ENCODE results near the gene PPP6R3.
"Not testable (repeated sequence)": the region's sequence is repeated elsewhere in the genome, so short reads cannot be mapped to it uniquely, and the experiment has no call there.

PPP6R3 gene

DNA sequence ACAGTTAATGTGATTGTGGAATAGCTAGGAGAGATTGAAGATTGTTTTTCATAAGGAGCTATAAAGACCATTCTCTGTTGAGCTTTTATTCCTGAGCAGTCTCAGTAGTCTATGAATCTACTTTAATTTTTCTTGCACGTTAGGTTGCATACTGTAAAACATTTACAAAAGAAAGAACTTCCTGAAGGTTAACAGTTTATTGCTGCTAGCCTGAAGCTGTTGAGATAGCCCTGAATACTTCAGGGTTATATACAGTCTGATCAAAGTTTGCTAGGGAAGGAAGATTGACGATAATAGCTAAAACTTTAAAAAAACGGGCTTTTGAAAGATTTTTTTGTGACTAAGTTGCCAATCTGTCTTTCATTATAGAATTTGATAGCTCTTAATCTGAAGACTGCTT lies 64.8 kb downstream of the PPP6R3 start:
- no peak for DNase-seq (ENCODE audit: low spot score)

DNA sequence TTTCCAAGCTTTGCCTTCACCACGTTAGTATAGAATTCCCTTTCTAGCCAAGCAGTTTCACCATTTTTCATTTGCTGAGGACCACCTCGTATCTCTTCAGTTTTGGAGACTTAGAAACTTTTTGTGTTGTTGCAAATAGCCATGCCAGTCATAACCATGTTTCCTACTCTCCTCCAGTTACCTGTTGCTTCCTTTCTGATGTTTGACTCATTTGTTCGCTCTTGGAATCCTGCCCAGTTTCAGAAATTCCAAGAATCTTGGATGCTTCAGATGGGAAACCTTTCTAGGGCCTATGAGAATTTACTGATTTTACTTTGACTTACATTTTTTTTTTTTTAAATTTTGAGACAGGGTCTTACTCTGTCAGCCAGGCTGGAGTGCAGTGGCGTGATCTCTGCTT lies 65.4 kb downstream of the PPP6R3 start:
- DNase-seq (ENCODE audit: low spot score) = no peak

DNA sequence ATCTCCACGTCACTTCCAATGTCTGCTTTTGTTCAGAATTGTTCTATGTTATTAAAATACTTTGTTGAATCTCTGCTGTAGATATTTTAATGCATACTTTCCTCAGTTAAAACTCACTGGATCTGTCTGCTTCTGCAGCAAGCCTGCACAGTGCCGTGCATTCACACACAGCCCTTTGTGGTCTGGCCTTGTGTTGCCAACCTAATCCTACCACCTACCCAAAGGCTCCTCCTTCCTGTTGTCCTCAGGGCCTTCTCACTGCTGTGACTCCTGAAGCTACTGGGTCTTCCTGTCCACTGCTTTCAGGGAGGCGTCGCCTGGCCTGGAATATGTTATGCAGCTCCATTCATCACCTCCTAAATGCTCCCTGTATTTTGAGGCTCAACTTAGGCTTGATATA lies 67.0 kb downstream of the PPP6R3 start:
- DNase-seq (ENCODE audit: low spot score) = no peak

DNA sequence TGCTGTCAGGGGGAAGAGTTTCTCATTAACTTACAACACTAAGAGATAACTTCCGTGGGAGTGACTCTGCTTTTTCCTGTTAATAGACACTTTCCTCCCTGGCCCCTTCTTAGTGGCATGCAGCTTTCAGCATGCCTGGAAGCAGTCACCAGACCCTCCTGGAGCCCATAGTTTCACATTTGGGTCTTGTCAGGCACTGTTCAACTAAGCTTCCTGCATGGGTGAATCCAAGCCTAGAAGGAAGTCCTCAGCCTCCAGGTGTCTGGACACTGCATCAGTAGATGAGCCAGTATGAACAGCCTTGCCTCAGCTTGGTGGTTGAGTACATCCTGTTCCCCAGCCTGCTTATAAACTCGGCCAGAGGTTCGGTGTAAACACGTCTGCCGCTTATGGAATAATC lies 68.1 kb downstream of the PPP6R3 start:
- DNase-seq (ENCODE audit: low spot score) = no peak

DNA sequence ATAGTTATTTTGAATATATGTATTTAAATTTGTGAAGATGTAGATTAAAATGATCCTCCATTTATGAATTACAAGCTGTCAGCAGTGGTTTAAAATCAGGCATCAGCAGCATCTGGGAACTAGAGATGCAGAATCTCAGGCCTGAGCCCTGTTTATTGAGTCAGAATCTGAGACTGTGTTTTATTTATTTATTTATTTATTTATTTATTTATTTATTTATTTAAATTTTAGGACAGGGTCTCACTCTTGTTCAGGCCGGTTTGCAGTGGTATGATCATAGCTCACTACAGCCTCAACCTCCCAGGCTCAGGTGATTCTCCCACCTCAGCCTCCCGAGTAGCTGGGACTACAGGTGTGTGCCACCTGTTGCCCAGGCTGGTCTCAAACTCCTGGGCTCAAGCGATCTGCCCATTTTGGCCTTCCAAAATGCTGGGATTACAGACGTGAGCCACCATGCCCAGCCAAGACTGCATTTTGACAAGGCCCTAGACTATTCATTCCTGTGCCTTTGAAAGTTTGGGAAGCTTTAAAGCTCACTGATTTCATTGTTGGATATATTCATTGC lies 70.7 kb downstream of the PPP6R3 start:
- DNase-seq (ENCODE audit: low spot score) = no peak

DNA sequence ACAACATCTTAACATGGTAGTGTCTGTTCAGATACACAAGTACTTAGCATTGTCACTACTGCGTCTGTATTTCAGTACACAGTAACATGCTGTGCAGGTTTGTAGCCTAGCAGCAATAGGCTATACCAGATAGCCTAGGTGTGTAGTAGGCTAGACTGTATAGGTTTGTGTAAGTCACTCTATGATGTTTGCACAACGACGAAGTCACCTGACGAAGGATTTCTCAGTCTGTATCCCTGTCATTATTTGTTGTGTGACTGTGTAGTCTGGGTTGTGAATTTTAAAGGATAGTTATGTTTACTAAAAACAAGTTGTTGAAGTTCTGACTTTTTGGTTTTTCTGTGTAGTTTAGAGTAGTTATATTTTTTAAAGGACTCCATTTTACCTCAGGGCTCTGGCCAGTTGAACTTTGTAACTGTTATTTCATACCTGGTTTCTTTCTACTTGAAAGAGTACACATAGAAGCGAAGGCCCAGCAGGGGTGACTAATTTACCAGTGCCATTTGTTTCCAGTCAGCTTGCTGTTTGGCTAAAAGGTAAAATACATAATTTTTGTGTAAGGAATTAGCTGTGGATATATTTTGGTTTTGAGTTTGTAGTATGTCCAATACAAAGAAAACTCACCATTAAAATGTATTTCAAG lies 72.3 kb downstream of the PPP6R3 start:
- DNase-seq (ENCODE audit: low spot score) = no peak

DNA sequence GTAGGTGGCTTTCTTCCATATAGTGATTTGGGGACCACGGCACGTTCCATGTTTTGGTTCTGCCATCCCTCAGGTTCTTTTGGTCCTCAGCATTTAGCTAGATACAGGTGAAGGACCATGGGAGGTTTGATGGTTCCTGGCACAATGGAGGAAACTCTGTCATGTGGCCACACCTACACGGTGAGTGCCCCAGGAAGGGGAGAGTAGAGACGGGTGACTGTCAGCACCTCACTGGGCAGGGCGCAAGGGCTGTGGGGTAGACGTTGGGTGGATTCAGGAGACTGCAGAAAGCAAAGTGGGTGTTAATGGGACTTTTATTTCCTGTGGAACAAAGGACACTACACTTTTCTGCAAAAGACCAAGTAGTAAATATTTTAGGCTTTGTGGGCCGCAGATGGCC lies 73.4 kb downstream of the PPP6R3 start:
- DNase-seq (ENCODE audit: low spot score) = no peak

DNA sequence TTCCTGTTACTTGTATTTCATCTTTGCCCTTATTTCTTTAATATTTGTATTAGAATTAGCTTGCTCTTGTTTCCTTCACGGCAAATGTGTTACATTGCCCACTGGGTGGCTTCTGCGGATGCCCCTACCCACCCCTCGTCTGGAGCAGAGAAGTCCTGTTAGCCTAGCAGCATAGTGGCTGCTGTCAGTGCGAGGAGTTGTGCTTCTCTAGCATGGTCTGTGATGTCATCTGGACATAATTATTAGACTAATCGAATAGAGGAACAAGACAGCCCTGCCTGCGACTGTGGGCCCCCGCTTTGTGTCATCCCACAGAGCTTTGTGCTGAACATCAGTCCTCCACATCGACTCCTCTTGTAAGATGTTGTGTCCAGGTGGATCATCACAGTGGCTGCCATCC lies 74.5 kb downstream of the PPP6R3 start:
- no peak for DNase-seq (ENCODE audit: low spot score)

DNA sequence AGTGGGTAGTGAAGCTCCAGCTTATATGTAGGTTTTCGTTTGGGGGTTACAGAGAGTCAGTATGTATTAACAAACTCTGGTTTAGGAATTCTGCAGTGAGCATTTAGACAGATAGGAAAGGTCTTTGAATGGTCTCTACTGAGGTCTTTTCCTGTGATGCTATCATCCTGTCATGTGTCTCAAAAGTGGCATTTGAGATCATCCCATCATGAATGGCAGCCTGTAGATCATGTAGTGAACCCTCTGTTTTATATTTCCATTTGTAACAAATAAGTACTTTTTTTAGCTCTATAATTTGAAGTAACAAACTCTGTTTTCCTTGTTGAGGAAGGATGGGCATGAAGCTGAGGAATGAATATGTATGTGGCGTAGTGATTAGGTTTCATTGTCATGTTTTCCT lies 76.2 kb downstream of the PPP6R3 start:
- DNase-seq (ENCODE audit: low spot score) = no peak

DNA sequence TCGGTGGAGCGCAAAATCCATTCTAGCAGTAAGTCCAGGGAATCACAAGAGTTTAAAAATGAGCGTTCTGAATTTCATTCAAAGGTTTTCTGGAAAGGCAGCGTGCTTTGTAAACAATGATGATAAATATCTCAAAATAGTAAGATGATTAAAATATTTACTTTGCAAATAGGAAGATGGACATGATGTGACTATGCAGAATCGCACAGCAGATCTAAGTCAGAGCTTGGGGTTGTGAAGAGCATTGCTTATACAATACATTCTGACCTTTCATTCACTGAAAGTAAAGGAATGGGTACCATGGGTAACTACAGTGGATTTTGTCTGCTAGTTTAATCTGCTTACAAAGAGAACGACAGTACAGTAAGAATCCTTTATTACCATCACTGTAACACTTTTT lies 77.5 kb downstream of the PPP6R3 start:
- DNase-seq (ENCODE audit: low spot score) = no peak

DNA sequence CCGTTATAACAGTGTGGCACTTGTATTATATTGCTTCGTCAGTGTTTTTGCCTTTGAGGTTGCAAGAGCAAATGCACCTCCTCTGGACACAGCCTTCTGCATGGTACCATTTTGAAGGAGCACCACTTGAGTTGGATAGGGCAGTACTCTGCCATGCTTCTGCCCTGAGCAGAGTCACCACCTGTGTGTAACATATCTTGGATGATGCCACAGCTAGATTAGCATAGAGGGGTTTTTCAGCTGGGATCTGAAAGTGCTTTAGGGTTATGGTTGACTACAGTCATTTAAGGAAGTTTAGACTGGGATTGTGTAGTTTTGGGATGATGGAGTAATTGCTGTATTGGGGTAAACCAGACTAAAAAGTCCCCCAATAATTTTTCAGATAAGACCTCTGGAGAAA lies 78.8 kb downstream of the PPP6R3 start:
- no peak for DNase-seq (ENCODE audit: low spot score)

DNA sequence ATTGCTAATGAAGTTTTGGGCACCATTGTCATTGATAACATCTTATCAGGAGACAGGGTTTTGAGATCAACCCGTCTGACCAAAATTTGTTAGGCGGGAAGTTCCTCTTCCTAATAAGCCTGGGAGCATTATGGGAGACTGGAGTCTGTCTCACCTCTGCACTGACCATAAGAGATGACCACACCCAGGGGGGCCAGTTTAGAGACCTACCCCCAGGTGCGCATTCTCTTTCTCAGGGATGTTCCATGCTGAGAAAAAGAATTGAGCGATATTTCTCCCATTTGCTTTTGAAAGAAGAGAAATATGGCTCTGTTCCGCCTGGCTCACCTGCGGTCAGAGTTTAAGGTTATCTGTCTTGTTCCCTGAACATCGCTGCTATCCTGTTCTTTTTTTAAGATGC lies 80.0 kb downstream of the PPP6R3 start:
- DNase-seq (ENCODE audit: low spot score) = not testable (repeated sequence)

DNA sequence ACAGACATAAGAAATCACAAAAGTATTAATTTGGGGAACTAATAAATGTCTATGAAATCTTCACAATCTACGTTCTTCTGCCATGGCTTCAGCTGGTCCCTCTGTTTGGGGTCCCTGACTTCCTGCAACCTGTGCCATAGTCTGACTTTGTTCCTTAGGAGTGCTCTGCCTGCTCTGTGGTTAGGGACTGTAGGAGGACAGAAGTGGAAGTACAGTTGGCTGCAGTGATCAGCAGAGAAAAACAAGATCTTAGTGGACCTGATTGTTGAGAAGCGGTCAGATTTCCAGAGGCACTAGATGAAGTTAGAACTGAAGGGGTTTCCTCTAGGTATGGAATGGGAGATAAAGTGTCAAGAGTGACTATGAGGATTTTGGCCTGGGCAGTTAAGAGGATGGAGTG lies 80.6 kb downstream of the PPP6R3 start:
- no peak for DNase-seq (ENCODE audit: low spot score)

DNA sequence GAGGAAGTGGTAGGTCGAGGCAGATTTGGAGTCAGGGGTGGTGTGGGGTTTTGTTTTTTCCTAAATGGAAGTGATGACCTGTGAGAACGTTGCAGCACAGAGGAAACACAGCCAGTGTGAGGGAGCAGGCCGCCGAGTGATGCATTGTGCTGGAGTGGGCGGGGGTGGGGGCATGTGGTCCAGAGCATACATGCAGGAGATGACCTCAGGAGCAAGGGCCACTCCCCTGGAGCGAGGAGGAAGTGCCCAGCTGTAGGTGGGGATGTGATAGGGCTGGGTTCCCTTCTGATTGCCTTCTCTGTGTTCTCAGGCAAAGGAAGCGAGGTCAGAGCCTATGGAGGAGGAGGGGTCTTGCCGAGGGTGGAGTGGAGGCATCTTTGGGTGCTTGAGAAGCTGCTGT lies 81.4 kb downstream of the PPP6R3 start:
- DNase-seq (ENCODE audit: low spot score) = no peak

DNA sequence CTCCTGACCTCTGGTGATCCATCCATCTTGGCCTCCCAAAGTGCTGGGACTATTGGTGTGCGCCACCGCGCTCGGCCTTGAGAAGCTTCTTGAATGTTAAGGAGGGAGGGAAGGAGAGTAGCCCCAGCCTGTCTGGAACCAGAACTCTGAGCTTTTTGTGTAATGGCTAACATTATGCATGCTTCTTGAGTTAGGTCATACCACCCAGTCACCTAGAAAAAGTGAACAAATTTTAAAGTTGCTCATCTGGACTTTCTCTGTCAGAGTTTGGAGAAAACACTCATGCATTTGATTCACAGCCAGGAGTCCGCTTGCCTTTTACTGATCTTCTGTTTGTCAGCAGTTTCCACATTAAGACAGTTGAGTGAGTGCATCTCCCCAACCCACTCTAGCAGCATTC lies 82.1 kb downstream of the PPP6R3 start:
- DNase-seq (ENCODE audit: low spot score) = peak; percentile 85

DNA sequence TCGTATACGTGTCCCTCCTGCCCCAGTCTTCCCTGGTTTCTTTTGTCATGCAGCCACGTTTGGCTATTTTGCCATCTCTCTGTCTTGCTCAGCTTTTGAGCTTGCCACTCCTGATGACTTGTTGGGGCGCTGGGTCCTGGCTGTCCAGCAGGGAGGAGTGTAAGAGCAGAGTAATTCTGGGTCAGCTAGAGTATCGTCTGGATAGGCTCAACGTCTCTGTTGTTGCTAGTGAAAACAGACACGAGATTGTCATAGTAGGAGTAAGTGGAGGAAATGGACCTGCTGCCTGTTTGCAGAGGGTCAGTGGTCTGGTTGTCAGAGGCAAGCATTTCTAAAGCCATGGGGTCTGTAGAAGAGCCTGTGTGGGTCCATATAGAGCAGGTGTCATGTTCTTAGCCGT lies 83.0 kb downstream of the PPP6R3 start:
- no peak for DNase-seq (ENCODE audit: low spot score)

DNA sequence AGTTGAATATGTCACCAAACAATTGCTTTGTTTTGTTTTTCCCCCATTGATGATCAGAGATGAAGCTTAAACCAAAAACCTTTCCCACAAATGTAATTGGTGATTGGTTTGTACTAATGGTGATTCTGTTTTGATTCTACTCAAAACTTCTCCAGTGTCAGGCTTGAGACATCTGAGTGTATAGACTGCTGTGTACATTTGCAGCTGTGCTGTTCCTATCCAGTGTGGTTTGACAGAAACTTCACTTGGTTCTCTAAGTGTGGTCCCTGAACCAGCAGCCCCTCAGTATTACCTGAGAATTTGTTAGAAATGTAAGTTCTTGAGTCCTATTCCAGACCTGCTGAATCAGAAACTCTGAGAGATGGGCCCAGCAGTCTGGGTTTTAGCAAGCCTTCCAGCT lies 84.8 kb downstream of the PPP6R3 start:
- DNase-seq (ENCODE audit: low spot score) = no peak

DNA sequence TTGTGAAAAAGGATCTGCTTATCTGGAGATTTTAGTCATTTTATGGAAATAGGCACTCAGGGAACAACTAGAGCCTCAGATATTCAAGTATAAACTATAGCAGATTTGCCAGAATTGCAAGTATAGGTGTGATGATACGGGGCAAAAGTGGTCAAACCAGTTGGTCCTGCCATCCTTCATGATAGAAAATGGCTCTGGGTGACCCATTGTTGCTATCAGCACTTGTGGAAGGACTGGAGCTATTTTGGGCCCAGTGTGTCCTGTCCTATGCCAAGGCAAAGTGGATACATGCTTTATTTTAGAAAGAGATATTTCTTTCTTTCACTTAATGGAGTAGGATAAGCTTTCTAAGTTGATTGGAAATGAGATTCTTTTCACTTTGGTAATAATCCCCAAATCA lies 85.2 kb downstream of the PPP6R3 start:
- DNase-seq (ENCODE audit: low spot score) = no peak

DNA sequence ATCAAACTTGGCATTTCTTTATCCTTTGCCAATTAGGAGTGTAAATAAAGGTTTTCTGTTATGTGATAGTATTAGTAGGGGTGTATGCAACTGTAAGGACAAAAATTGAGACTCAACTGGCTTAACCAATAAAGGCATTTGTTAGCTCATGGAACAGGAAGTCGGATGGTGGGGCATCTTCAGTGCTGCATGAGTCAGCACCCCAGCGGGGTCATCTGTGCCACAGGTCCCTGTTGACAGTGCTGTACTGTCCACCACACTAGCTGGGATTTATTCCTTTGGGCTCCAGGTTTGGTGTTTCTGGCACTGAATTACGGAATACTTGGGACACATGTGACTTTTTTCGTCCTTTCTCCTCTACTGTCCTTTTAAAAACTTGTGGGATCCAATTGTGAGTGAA lies 86.0 kb downstream of the PPP6R3 start:
- DNase-seq (ENCODE audit: low spot score) = peak; percentile 20

DNA sequence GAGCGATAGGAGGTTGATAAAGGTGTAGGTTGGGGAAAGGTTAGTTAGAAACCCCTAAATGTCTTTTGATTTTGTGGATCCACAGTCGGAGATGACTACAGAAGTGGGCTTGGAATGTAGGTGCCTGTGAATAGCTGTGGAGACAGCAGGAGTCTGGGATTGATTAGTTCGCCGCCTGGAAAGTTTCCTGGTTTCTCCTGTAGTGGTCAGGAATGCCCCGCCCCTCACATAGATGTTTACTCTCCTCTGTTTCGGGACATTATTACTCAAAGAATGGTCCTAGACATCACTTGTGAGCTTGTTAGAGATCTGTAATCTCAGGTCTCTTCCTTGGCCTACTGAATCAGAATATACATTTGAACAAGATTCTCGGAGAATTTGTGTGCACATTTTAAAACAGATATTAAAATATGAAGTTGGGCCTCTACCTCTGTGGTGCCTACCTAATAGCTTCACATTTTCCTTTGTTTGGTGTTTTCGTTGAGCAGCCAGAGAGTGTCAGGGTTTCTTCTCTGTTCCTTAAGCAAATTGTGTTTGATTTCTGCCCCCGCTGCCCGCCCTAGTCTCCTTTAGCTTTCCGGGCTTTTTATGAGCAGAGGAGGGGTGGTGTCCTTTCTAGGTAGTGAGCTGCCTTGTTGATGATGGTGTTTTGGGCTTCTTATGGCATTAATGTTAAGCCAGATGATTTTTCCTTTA lies 89.4 kb downstream of the PPP6R3 start:
- DNase-seq (ENCODE audit: low spot score) = peak; percentile 45

DNA sequence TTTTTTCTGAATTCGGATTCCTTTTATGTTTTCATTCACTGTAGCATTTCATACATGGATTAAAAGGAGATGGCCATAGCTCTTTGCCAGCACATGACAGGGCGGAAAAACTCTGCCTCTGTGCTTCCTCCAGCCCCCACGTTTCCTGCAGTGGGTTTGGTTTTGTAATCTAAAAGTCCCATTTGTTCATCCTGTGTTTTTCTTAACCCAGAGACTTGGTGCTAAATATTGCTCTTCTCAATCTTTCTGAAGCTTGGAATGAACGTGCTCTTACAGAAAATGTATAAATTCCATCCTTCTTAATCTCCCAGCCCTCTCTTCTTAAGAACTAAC lies 89.9 kb downstream of the PPP6R3 start:
- no peak for DNase-seq (ENCODE audit: low spot score)

DNA sequence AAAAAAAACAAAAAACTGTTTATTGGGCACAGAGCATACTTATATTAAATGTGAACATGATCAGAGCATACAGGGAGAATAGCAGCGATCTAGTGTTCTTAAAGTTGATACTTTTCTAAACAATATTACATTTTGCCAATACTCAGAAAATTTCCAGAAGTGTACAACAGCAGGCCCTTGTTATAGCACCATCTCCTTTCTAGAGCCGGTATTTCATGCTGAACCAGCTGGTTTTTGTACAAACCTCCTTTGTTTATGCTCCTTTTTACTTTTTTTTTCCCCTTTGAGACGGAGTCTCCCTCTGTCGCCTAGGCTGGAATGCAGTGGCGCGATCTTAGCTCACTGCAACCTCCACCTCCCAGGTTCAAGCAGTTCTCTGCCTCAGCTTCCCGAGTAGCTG lies 90.7 kb downstream of the PPP6R3 start:
- no peak for DNase-seq (ENCODE audit: low spot score)

DNA sequence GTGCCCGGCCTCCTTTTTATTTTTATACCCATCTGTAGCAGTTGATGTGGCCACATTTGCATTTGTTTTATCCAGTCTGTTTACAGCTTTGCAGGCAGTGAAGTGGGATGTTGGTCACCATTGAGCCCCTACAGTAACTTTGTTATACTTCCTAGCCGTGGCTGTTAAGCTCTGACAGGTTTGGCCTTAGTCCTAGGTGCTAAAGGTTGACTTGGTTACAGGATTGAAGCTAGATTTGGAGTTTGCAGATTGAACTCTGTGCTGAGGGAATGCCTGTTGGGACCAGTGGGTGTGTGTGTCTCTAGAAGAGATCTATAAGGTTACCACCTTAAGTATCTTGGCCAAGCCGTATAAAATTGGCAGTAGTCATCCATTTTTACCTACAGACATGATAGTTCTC lies 91.2 kb downstream of the PPP6R3 start:
- no peak for DNase-seq (ENCODE audit: low spot score)

DNA sequence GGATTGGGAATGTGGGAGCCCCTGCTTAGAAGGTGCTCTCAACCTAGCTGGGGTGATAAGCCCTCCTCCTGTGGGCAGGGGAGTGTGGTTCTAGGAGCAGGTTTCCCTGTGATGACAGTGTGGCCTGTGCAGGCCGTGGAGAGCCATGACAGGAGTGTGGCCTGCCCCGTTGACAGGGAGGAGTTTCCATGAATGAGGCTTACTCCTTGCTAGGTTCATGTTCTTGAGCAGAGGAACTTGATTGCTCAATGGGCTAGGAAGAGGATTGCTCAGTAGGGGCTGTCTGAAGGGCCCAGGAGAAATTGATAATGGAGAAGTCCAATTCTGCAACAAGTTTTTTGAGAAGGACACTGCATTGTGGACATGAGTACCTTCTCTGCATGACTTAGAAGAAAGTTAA lies 92.0 kb downstream of the PPP6R3 start:
- DNase-seq (ENCODE audit: low spot score) = no peak

Data from AG08395 (cell line).